KMS-11 (cell line): Measurements from ENCODE around the gene SH3BP2.
A peak's percentile ranks its signal among the peaks of the same experiment; 100 is the strongest.

Experiments used
- H2AFZ ChIP-seq: fragments of 200-600 bp; sonication (generic); 2 replicates; pipeline ENCODE4 v1.6.1; 2016; ENCODE audit warnings: antibody characterized with exemption, mixed run types, low read depth
- H3K27ac ChIP-seq: fragments of 200-600 bp; sonication (generic); 2 replicates; pipeline ENCODE4 v1.6.1; 2016; ENCODE audit warnings: mild to moderate bottlenecking, mixed run types
- H3K27me3 ChIP-seq: fragments of 200-600 bp; sonication (generic); 2 replicates; pipeline ENCODE4 v1.6.1; 2017; ENCODE audit warnings: mild to moderate bottlenecking, low read depth, mixed run types, moderate library complexity; ENCODE audit not compliant: insufficient read depth
- H3K36me3 ChIP-seq: fragments of 200-600 bp; sonication (generic); 2 replicates; pipeline ENCODE4 v1.6.1; 2017; ENCODE audit warnings: mild to moderate bottlenecking, mixed run types; ENCODE audit not compliant: insufficient read depth
- H3K4me1 ChIP-seq: fragments of 200-600 bp; sonication (generic); 2 replicates; pipeline ENCODE4 v1.6.1; 2016; ENCODE audit warnings: mild to moderate bottlenecking, low read depth, mixed run types; ENCODE audit not compliant: poor library complexity, severe bottlenecking
- H3K4me2 ChIP-seq: fragments of 200-600 bp; sonication (generic); 2 replicates; pipeline ENCODE4 v1.7.0; 2016; ENCODE audit warnings: mild to moderate bottlenecking, mixed run types
- H3K4me3 ChIP-seq: fragments of 200-600 bp; sonication (generic); IDR thresholded peaks from 2 replicates; pipeline ENCODE4 v1.6.1; 2017; ENCODE audit warnings: low read depth, low read length, mixed read lengths; ENCODE audit not compliant: insufficient read depth
- H3K79me2 ChIP-seq: fragments of 200-600 bp; sonication (generic); 2 replicates; pipeline ENCODE4 v1.6.1; 2016; ENCODE audit warnings: low read depth, mixed run types; ENCODE audit not compliant: insufficient read depth
- H3K9ac ChIP-seq: fragments of 200-600 bp; sonication (generic); 2 replicates; pipeline ENCODE4 v1.6.1; 2016; ENCODE audit warnings: mild to moderate bottlenecking, mixed run types
- H4K20me1 ChIP-seq: fragments of 200-600 bp; sonication (generic); 2 replicates; pipeline ENCODE4 v1.6.1; 2016; ENCODE audit warnings: mild to moderate bottlenecking, mixed run types; ENCODE audit not compliant: insufficient read depth
- TF ChIP-seq, protein P1 (sequence below): fragments of 200-600 bp; sonication (generic); conservative IDR thresholded peaks from 2 replicates; pipeline ENCODE4 v1.6.1; 2017; ENCODE audit warnings: low read depth, mild to moderate bottlenecking, antibody characterized with exemption, low read length, moderate library complexity, mixed read lengths

SH3BP2 gene

GRCh38 chr4:2846172-2846571 lies 53.3 kb downstream of the SH3BP2 start:
- no peak overlapping the region for H2AFZ ChIP-seq
- peak overlapping the region; percentile 88 for H3K4me2 ChIP-seq
- H3K4me1 ChIP-seq = peaks cover 50% of the 10 kb centered on the region
- peak overlapping the region; percentile 32; the same call in 1 of the 2 replicates for H3K27ac ChIP-seq
- H3K27me3 ChIP-seq = no peaks in the 10 kb centered on the region
- no peak overlapping the region for H3K4me3 ChIP-seq
- TF ChIP-seq, protein P1, sequence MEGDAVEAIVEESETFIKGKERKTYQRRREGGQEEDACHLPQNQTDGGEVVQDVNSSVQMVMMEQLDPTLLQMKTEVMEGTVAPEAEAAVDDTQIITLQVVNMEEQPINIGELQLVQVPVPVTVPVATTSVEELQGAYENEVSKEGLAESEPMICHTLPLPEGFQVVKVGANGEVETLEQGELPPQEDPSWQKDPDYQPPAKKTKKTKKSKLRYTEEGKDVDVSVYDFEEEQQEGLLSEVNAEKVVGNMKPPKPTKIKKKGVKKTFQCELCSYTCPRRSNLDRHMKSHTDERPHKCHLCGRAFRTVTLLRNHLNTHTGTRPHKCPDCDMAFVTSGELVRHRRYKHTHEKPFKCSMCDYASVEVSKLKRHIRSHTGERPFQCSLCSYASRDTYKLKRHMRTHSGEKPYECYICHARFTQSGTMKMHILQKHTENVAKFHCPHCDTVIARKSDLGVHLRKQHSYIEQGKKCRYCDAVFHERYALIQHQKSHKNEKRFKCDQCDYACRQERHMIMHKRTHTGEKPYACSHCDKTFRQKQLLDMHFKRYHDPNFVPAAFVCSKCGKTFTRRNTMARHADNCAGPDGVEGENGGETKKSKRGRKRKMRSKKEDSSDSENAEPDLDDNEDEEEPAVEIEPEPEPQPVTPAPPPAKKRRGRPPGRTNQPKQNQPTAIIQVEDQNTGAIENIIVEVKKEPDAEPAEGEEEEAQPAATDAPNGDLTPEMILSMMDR = no peak
- no peaks in the 10 kb centered on the region for H3K36me3 ChIP-seq
- H4K20me1 ChIP-seq = no peaks in the 10 kb centered on the region
- H3K9ac ChIP-seq = no peak overlapping the region
- peaks cover 39% of the 10 kb centered on the region for H3K79me2 ChIP-seq

GRCh38 chr4:2847302-2847871 lies 54.5 kb downstream of the SH3BP2 start:
- H3K4me2 ChIP-seq = no peak overlapping the region; the same call in 1 of the 2 replicates
- no peaks in the 10 kb centered on the region for H3K27me3 ChIP-seq
- H3K79me2 ChIP-seq = peaks cover 42% of the 10 kb centered on the region
- peaks cover 62% of the 10 kb centered on the region for H3K4me1 ChIP-seq
- H3K4me3 ChIP-seq = no peak overlapping the region
- no peak overlapping the region for H3K27ac ChIP-seq
- H3K36me3 ChIP-seq = no peaks in the 10 kb centered on the region
- no peaks in the 10 kb centered on the region; the same call in 1 of the 2 replicates for H4K20me1 ChIP-seq
- TF ChIP-seq, protein P1 = no peak
- H3K9ac ChIP-seq = no peak overlapping the region
- no peak overlapping the region for H2AFZ ChIP-seq

DNA sequence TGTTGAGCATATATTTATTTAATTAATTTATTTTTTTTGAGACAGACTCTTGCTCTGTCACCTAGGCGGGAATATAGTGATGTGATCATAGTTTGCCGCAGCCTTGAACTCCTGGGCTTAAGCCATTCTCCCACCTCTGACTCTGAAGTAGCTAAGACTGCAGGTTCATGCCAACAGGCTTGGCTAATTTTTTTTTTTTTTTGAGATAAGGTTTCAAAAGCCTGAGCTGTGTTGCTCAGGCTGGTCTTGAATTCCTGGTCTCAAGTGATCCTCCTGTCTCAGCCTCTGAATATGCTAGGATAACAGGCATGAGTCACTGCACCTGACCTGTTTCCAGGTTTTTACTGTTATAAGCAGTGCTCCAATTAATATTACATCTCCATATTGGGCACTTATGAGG lies 55.6 kb downstream of the SH3BP2 start:
- no peaks in the 10 kb centered on the region for H3K27me3 ChIP-seq
- peaks cover 53% of the 10 kb centered on the region for H3K79me2 ChIP-seq
- H3K36me3 ChIP-seq = no peaks in the 10 kb centered on the region
- TF ChIP-seq, protein P1 = no peak
- no peak overlapping the region for H3K4me2 ChIP-seq
- H3K27ac ChIP-seq = no peak overlapping the region
- H2AFZ ChIP-seq = no peak overlapping the region
- no peak overlapping the region for H3K9ac ChIP-seq
- peaks cover 61% of the 10 kb centered on the region for H3K4me1 ChIP-seq
- H4K20me1 ChIP-seq = no peaks in the 10 kb centered on the region; the same call in 1 of the 2 replicates
- H3K4me3 ChIP-seq = no peak overlapping the region

DNA sequence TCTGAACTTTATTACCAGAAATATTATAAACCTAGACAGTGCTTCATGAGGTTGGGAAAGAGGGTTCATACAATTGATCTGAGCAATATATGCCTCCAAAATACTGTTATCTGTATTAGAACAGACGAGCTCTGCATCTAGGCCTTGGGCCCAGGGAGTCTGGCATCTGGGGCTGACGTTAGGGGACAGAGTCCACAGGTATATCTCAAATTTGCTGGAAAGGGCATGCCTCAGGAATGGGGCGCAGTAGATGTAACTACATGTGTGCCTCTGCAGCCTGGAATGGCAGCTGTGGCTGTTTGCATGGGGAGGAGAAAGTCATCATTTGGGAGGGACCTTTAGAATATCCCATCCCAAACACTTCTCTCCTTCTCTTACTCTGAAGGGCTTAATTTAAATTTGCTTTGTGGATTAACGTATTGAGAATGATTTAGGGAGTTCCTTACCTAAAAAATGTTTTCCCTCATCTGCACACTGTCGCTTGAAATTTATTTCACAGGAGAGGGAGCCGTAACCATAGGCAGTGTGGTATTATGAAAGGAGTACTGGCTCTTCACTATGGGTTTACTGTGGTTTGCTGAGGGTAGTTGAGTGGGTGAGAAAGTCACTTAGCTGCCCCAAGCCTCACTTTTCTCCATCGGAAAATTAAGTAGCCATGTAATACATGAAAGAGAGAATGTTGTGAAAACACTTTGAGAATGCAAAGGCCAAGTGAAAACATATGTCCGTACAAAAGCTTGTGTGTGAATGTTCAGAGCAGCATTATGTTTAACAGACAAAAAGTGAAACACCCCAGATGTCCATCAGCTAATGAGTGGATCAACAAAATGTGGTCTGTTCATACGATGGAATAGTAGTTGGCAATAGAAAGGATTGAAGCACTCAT lies 56.6 kb downstream of the SH3BP2 start:
- Histone ChIP-seq H3K27me3 (no peaks in the 10 kb centered on the region), H3K4me1 (peaks cover 61% of the 10 kb centered on the region), H3K79me2 (peaks cover 54% of the 10 kb centered on the region), H3K9ac (no peak overlapping the region), H3K4me2 (no peak overlapping the region), H3K4me3 (no peak overlapping the region), H2AFZ (no peak overlapping the region), H4K20me1 (no peaks in the 10 kb centered on the region; the same call in 1 of the 2 replicates), H3K27ac (no peak overlapping the region), H3K36me3 (no peaks in the 10 kb centered on the region)
- TF ChIP-seq, protein P1 = no peak
